H1 (cell line): ENCODE data around the gene USP16. TPM values are rescaled to one million over a fixed set of nuclear protein-coding genes. Genes with fewer than 3 reads are reported as not detected.

Experiments used
- BCL11A ChIP-seq, 2 experiments: IDR thresholded peaks; one replicate each; pipeline ENCODE4 v1.6.1; 2011; ENCODE audit warnings: low read depth in 2 of 2, low read length in 2 of 2, mild to moderate bottlenecking in 2 of 2
- BRCA1 ChIP-seq: IDR thresholded peaks from 2 replicates; pipeline ENCODE4 v1.6.1; 2012; ENCODE audit warnings: low read depth, low read length, improper control_type of control experiment
- CBX8 ChIP-seq: fragments of 300-800, 300-1000 bp; sonication (generic); IDR thresholded peaks from 2 replicates; pipeline ENCODE4 v1.7.1; 2016; ENCODE audit warnings: low read depth, low read length, borderline replicate concordance
- CHD1 ChIP-seq: IDR thresholded peaks from 2 replicates; pipeline ENCODE4 v1.6.1; 2012; ENCODE audit warnings: low read depth, low read length, improper control_type of control experiment
- CTBP2 ChIP-seq: IDR thresholded peaks from 2 replicates; pipeline ENCODE4 v1.7.0; 2011; ENCODE audit warnings: borderline replicate concordance, mild to moderate bottlenecking, moderate library complexity, mixed read lengths, low read length; ENCODE audit not compliant: insufficient read depth, insufficient read length
- GTF2F1 ChIP-seq: IDR thresholded peaks from 2 replicates; pipeline ENCODE4 v1.6.1; 2012; ENCODE audit warnings: low read depth, low read length, improper control_type of control experiment, borderline replicate concordance
- KDM4A ChIP-seq: IDR thresholded peaks from one replicate; pipeline ENCODE4 v1.7.1; 2012; ENCODE audit warnings: low read depth, mild to moderate bottlenecking, moderate library complexity, low read length, inconsistent platforms; ENCODE audit not compliant: severe bottlenecking
- NANOG ChIP-seq: IDR thresholded peaks from 2 replicates; pipeline ENCODE4 v1.6.1; 2011; ENCODE audit warnings: low read length, low read depth, mild to moderate bottlenecking, inconsistent platforms; ENCODE audit not compliant: insufficient read depth, poor library complexity, severe bottlenecking
- POLR2A ChIP-seq, 2 experiments: IDR thresholded peaks; 1 replicate in 1 of 2; 2 replicates in 1 of 2; pipeline ENCODE4 v1.6.1; 2011; ENCODE audit warnings: low read depth in 2 of 2, low read length in 2 of 2, mild to moderate bottlenecking in 2 of 2; ENCODE audit errors: control extremely low read depth in 1 of 2
- POLR2AphosphoS5 ChIP-seq: IDR thresholded peaks from 2 replicates; pipeline ENCODE4 v1.6.1; 2011; ENCODE audit warnings: low read depth, low read length
- SP1 ChIP-seq: IDR thresholded peaks from 2 replicates; pipeline ENCODE4 v1.6.1; 2011; ENCODE audit warnings: low read depth, low read length
- SP2 ChIP-seq: IDR thresholded peaks from 2 replicates; pipeline ENCODE4 v1.6.1; 2012; ENCODE audit warnings: mild to moderate bottlenecking, low read length, inconsistent platforms
- SRF ChIP-seq: IDR thresholded peaks from 2 replicates; pipeline ENCODE4 v1.6.1; 2011; ENCODE audit warnings: mild to moderate bottlenecking, low read depth, low read length, moderate library complexity
- SUZ12 ChIP-seq: fragments of 200-600 bp; sonication (generic); IDR thresholded peaks from 2 replicates; pipeline ENCODE4 v1.6.1; 2012; ENCODE audit warnings: mild to moderate bottlenecking, inconsistent platforms, low read length, moderate library complexity, mixed read lengths
- TCF12 ChIP-seq: IDR thresholded peaks from 2 replicates; pipeline ENCODE4 v1.6.1; 2011; ENCODE audit warnings: low read depth, mild to moderate bottlenecking, low read length
- YY1 ChIP-seq: IDR thresholded peaks from 2 replicates; pipeline ENCODE4 v1.6.1; 2011; ENCODE audit warnings: low read depth, mild to moderate bottlenecking, low read length
- ZNF274 ChIP-seq: IDR thresholded peaks from 2 replicates; pipeline ENCODE4 v1.7.0; 2012; ENCODE audit warnings: low read length, borderline replicate concordance; ENCODE audit errors: extremely low read depth
- polyA plus RNA-seq, 7 experiments: library from polyadenylated mRNA; depleted of rRNA in 3 of 7; stranded (reverse) in 5 of 7; unstranded in 2 of 7; fragments of >200 nt in 5 of 7; fragments of 200-250 nt in 2 of 7; gene quantifications; 1 replicate in 5 of 7; 2 replicates in 1 of 7; 4 replicates in 1 of 7; pipeline versions ENCODE4 v1.2.1 to v1.2.3, GENCODE V29; 2011 to 2013; ENCODE audit warnings: missing spikeins in 2 of 7, mixed read lengths in 2 of 7
- total RNA-seq: library from RNA; stranded (reverse); fragmentation: NEBNext Ultra II Directional; extraction: Animal tissue kit (Norgen Biotek cat#: 25700); gene quantifications from 2 replicates; pipeline ENCODE4 v1.2.1, GENCODE V29; 2021
- TF ChIP-seq, protein P1 (sequence below), 3 experiments: IDR thresholded peaks; 1 replicate in 2 of 3; 2 replicates in 1 of 3; pipeline versions ENCODE4 v1.5.1 to v1.6.1; 2011; ENCODE audit warnings: low read length in 3 of 3, mild to moderate bottlenecking in 3 of 3, inconsistent platforms in 2 of 3, low read depth in 1 of 3, moderate library complexity in 1 of 3; ENCODE audit not compliant: insufficient read depth in 1 of 3; ENCODE audit errors: control extremely low read depth in 1 of 3
- TF ChIP-seq, protein P2 (sequence below): IDR thresholded peaks from 2 replicates; pipeline ENCODE4 v1.6.1; 2012; ENCODE audit warnings: low read length, inconsistent platforms
- TF ChIP-seq, protein P3 (sequence below): IDR thresholded peaks from 2 replicates; pipeline ENCODE4 v1.6.1; 2012; ENCODE audit warnings: inconsistent platforms

Gene USP16
- total and polyA plus RNA-seq, 2 of the 8 experiments (the other 6 are each of a cell fraction or from before 2014, with no cell fraction given): 3.4 to 19.1 TPM

DNA sequence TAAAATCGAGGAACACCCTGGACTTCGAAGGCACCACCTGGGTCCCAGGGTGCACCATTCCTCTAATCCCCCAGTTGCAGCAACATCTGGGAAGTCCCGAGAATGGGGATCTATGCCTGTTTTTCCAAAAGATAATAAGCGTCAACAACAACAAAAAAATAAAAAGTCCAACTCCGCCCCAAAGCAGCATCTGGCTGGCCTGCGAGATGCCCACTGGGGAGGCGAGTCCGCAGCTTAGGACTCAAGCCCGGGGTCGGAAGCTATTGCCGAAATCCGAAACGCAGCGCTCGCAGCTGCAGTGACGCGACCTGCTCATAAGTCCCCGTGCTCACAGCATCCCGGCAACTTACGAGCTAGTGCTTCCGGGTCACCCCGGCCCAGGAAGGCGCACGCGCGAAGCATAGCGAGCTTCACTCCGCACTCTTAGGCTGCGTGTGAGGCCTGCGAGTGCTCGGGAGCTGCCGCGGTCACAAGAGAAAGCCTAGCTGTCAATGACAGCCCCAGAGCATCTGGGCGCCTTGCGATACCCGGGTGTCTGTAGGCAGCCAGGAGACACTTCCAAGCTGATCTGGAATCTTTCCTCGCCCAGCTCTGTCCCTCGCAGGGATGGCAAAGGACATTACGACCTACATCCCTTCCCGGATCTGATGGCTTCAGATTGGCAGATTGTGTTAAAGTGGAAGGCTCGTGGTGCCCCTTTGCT is 21.9 kb upstream of the USP16 start (continued):
- TF ChIP-seq NANOG (peak; percentile 43), SRF (no peak), TCF12 (peak; percentile 73; the same call in 1 of the 2 replicates), CHD1 (no peak), SUZ12 (no peak), ZNF274 (no peak), CTBP2 (no peak), BRCA1 (no peak), KDM4A (peak; percentile 65), BCL11A (IDR thresholded peaks at IDR 0.05; ENCODE audit: low read depth in 2 of 2, low read length in 2 of 2) (no peak), POLR2A (IDR thresholded peaks at IDR 0.05; ENCODE audit: control extremely low read depth in 1 of 2, low read depth in 2 of 2, low read length in 2 of 2) (peak; percentile 87 to 98), SP2 (no peak), YY1 (0 out of 2 replicates have a peak, but pooled peaks have one; percentile 24), POLR2AphosphoS5 (peak; percentile 97), SP1 (0 out of 2 replicates have a peak, but pooled peaks have one; percentile 9), GTF2F1 (peak; percentile 75; the same call in 1 of the 2 replicates), CBX8 (no peak)
- TF ChIP-seq, protein P1, sequence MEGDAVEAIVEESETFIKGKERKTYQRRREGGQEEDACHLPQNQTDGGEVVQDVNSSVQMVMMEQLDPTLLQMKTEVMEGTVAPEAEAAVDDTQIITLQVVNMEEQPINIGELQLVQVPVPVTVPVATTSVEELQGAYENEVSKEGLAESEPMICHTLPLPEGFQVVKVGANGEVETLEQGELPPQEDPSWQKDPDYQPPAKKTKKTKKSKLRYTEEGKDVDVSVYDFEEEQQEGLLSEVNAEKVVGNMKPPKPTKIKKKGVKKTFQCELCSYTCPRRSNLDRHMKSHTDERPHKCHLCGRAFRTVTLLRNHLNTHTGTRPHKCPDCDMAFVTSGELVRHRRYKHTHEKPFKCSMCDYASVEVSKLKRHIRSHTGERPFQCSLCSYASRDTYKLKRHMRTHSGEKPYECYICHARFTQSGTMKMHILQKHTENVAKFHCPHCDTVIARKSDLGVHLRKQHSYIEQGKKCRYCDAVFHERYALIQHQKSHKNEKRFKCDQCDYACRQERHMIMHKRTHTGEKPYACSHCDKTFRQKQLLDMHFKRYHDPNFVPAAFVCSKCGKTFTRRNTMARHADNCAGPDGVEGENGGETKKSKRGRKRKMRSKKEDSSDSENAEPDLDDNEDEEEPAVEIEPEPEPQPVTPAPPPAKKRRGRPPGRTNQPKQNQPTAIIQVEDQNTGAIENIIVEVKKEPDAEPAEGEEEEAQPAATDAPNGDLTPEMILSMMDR (IDR thresholded peaks at IDR 0.05; ENCODE audit: control extremely low read depth in 1 of 3, insufficient read depth in 1 of 3, low read depth in 1 of 3, low read length in 3 of 3): peak in 1 of 3 experiments; percentile 1; a peak in 1 of 4 replicates
- TF ChIP-seq, protein P2, sequence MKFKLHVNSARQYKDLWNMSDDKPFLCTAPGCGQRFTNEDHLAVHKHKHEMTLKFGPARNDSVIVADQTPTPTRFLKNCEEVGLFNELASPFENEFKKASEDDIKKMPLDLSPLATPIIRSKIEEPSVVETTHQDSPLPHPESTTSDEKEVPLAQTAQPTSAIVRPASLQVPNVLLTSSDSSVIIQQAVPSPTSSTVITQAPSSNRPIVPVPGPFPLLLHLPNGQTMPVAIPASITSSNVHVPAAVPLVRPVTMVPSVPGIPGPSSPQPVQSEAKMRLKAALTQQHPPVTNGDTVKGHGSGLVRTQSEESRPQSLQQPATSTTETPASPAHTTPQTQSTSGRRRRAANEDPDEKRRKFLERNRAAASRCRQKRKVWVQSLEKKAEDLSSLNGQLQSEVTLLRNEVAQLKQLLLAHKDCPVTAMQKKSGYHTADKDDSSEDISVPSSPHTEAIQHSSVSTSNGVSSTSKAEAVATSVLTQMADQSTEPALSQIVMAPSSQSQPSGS: no peak
- TF ChIP-seq, protein P3, sequence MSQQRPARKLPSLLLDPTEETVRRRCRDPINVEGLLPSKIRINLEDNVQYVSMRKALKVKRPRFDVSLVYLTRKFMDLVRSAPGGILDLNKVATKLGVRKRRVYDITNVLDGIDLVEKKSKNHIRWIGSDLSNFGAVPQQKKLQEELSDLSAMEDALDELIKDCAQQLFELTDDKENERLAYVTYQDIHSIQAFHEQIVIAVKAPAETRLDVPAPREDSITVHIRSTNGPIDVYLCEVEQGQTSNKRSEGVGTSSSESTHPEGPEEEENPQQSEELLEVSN: peak; percentile 87
